Effector CD4-positive, alpha-beta T cell (primary cell): Measurements from ENCODE around the gene WDR7.

Experiments used
- DNase-seq: peaks from one replicate; pipeline ENCODE4 v3.0.0-alpha.2; 2020

WDR7 gene

DNA sequence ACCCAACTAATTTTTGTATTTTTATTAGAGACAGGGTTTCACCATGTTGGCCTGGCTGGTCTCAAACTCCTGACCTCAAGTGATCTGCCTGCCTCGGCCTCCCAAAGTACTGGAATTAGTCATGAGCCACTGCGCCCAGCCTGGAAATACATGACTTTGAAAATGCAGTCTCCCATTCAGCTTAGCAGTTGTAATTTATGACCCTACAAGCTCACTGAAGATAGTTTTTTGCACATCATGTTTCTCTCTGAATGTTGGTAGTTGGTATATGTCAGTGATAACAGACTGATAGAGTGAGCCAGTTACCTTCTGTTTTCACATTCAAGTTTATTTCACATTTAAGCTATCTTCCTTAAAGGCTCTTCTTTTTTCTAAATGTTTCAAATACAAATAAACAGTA is 7.1 kb downstream of the WDR7 start:
- no peak for DNase-seq

DNA sequence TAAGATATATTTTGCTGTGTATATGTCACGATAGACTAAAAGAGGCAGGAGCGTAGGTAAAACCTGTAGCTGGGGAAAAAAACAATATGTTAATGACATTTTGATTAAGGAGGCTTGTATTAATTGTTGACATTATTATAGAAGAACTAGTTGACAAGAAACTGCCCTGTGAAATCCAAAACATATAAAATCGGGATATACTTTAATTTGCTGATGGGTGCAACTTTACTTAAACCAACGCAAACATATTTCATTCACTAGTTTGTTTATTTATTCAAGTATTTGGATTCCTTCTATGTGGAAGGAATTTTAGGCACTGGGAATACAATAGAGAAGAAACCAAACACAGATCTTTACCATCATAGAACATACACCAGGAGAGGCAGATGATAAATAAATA is 8.0 kb downstream of the WDR7 start:
- no peak for DNase-seq

DNA sequence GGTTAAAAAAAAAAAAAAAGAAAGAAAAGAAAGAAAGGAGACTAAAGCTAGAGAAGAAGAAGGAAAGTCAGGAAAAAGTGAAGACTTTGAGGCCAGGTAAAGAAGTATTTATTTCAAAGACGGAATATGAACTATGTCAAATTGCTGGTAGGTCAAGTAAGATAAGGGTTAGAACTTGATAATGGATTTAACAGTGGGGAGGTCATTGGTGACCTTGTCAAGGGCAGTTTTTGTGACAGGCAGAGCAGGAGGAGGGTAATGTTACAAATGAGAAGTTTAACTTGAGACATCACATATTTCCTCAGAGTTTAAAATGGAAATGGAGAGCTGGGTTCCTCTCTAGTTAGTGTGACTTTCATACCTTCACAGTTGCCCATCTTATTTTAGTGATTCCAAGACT is 9.5 kb downstream of the WDR7 start:
- DNase-seq: no peak

DNA sequence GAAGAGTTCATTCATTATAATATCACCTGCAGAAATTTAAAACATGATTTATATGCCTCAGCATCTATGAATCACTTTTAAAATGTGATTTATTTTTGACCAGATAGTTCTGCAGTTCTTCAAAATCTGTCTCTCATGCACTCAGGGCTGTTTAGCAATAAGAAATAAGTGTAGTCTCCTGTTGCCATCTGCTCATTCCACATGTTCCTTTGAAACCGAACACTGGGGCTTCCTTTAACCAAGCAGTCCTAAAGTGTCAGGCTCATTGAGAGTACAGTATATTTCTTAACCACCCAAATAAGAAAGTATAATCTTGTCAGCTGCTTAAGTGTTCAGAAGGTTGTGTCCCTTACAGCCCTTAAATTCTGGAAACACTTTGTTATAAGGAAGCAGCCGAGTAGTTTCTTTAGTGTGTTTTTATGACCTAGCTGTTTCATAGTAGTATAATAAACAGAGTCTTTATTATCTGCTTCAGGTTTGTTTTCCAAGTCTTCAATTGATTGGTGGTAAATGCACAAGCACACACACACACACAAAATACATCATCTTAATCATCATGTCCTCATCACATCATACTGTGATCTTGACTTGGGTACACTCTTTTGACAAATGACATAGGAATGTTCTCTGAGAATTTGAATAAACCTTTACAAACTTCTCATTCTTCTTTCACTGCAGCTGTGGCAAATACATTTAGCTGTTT is 10.4 kb downstream of the WDR7 start:
- DNase-seq: no peak

DNA sequence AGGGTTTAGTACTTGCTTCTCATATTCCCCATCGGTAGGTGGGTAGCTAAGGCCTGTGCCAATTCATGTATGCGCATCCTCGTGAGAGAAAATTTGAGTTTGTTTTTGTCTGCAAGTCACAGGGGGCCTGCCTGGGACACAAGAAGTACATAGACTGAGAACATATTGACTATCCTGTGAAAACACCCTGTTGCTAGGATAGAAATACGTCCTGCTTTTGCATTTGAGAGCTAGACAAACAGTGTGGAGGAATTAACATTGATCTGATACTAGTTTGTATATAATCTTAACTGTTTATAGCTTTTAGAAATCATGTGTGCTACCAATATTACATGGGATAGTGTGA is 10.9 kb downstream of the WDR7 start:
- DNase-seq: no peak

DNA sequence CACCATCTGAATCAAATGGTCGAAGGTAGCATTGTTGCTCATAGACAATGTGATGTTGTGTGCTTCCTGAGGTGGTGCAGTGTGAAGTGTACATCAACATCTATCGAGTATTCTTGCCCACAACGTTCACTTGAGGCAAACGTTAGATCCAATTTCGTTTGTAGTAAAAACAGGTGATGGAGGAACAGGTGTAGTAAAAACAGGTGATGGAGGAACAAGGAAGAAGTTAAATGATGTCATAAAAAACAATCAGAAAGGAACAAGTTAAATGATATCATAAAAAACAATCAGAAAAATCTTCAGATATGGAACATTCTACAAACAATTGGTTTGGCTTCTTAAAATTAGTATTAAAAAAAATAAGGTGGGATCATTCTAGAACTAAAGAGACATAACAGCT is 11.3 kb downstream of the WDR7 start:
- no peak for DNase-seq

DNA sequence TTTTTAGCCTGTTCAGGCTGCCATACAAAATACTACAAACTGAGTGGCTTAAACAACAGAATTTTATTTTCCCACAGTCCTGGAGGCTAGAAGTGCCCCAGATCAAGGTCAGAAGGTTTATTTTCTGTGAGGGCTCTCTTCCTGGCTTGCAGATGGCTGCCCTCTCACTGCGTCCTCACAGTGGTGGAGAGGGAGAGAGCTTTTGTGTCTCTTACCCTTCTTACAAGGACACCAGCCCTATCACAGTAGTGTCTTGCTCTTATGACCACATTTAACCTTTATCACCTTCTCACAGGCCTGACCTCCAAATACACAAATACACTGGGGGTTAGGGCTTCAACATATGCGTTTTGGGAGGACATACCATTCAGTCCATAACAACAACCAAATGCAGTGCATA is 11.7 kb downstream of the WDR7 start:
- no peak for DNase-seq

DNA sequence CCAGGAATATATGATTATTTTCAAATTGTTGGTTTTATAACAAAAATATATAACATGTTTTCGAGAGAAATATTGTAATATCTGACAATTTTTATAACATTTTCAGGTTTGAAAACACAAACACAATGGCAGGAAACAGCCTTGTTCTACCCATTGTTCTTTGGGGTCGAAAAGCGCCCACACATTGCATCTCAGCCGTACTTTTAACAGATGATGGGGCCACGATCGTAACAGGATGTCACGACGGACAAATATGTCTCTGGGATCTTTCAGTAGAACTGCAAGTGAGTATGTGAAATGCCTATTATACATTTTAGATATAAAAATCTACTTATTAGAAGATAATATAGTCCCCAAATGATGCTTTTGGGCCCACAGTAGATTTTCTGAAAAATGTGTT is 21.2 kb downstream of the WDR7 start:
- no peak for DNase-seq

DNA sequence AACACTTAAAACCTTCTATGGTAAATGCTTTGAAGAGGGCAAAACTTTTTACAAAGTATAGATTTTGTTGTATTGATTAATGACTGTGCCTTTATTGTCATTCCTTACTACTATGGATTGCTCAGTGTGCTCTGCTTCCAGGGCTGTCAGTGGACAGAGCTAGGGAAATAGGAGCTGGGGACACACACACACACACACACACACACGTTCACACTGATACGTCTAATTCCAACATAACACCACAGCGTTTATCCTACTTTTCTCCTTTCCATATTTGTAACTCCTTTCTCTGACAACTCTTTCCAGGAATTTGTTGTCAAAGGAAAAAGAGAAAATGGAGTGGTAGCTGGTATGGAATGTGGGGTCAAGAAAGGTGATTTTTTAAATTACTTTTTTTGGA is 21.8 kb downstream of the WDR7 start:
- DNase-seq: no peak

DNA sequence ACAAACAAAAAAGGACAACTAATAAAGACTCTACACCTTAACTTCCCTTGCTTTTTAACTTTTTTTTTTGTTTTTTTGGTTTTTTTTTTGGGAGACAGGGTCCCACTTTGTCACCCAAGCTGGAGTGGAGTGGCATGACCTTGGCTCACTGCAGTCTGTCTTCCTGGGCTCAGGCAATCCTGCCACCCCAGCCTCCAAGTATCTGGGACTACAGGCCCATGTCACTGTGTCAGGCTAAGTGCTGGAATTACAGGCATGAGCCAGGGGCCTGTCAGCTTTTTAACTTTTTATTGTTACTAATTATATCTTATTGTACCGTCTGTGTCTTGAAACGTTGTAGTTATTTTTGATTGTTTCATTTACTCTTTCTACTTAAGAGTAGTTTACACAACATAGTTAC is 25.5 kb downstream of the WDR7 start:
- no peak for DNase-seq

DNA sequence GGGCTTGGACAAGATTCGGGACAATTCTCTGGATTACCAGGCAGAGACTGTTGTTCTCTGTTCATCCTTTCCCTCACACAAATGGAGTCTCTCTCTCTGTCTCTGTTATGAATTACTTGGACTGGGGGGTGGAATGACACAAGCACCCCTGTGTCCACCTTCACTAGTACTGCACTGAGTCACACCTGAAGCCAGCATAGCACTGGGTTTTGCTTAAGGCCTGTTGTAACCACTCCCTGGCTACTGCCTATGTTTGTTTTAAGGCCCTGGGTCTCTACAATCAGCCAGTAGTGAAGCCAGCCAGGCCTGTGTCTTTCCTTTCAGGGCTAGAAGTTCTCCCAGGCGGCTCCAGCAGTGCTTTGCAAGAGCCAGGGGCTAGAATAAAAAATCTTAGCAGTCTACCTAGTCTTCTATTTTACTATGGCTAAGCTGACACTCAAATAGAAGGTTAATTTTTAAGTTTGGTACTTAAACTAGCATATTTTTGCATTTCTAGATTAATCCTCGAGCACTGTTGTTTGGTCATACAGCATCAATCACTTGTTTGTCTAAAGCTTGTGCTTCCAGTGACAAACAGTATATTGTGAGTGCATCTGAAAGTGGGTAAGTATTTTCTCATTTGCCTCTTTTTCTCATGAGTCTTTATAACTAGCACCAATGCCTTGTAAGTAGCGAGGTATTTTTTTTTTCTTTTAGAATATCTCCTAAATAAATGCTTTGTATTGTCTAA is 27.8 kb downstream of the WDR7 start:
- no peak for DNase-seq

DNA sequence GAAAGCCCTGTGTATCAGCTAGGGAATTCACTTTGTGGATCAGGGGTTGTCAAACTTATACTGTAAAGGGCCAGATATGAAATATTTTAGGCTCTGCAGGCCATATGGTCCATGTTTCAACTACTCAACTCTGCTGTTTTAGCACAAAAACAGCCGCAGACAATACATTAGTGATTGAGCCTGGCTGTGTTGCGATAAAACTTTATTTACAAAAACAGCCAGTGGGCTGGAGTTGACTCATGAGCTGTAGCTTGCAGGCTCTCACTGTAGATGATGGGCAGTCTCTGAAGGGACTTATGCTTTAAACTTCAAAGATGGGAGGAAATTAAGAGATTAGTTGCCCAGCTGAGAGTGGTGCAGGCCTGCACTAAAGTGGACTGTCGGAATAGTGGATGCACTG is 33.1 kb downstream of the WDR7 start:
- no peak for DNase-seq

DNA sequence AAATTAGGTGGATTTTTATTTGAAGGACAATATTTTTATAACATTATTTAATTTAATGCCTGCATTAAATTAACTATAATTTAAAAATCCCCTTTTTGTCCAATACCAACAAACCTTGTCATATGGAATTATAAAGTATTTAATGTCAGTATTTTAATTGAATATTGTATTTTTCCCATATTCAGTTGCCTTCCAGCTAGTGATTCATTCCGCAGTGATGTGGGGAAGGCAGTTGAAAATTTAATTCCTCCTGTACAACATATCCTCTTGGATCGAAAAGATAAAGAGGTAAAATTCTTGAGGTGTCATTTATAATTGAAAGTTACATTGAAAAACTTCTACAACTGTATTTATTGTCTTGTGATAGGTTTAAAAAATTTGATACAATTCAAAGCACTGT is 40.4 kb downstream of the WDR7 start:
- DNase-seq: no peak

DNA sequence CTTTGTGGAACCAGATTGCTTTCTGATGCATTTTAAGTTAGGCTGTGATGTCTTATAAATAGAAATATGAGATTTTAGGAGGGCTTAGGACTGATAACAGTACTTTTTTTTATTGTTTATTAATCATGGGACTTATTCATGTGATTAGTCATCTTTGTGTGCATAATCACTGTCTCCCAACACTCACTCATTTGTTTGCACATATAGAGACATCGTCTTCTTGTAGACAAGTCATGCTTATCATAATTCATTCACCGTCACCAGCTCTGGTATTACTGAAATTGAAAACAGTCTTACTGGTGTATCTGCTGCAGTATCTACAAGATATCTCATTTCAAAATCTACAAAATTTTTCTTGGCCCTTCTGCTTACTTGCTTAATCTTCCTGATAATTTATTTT is 45.8 kb downstream of the WDR7 start:
- no peak for DNase-seq

DNA sequence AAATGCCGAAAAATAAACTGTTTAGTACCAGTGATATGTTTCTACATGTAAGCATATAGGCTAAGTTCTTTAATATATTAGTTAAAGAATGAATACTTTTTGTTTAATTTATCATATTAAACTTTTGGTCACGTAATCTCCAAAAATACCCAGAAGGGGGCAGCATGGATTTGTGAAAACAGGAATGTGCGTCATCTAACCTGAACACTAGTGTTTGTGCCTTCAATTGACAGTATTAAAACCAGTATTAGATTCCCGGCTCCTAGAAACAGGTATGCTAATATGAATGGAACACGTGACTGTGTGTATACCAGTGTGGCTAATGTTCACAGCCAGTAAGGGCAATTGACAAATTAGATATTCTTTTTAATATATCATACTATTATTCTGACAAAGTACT is 51.8 kb downstream of the WDR7 start:
- no peak for DNase-seq

DNA sequence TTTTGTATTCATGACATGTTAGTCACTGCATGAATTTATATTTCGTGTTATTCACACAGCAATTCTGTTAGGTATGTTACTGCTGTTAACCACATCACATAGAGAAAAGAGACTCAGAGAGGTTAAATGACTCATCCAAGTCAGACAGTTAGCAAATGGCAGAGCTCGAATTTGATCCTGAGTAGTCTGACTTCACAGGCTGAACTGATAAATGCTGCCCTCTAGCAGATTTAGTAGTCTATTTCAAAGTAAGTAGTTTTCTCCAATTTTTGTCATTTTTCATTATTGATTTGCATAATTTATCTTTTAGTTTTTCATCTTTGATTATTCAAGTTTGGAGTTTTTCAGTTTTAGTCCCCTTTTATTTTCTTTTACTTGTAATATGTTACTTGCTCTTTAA is 58.3 kb downstream of the WDR7 start:
- DNase-seq: peak; percentile 11

DNA sequence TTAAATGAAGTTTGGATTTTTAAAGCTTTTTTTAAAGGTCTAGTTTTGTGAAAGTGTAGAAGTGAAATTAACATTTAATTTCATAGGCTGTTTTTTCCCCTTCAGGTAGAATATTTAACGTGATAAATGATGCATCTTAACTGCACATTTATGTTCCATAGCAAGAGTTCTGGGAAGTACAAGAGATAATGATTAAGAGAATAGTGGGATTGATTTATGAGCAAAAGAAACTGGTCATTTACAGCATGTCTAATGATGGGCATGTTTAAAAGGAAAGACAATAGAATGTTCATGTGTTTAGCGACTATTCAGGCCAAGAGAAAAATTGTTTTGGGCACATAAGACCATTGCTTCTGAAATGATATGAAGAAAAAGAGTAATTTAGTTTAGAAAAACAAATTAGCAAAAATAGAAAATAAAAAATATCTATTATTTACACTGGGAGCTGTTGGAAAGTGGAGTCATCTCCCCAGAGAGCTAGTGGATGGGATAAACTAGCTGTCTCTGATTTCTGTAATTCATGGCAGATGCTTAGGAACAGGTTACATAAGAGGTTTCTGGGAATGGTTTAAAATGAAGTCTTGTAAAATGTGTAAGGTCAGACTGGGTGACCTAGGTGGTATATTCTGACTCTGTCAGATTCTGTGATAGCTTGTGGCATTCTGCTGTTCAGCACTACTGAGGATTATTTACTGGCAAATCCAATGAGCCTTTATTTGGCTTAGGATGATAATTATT is 60.7 kb downstream of the WDR7 start:
- DNase-seq: no peak

DNA sequence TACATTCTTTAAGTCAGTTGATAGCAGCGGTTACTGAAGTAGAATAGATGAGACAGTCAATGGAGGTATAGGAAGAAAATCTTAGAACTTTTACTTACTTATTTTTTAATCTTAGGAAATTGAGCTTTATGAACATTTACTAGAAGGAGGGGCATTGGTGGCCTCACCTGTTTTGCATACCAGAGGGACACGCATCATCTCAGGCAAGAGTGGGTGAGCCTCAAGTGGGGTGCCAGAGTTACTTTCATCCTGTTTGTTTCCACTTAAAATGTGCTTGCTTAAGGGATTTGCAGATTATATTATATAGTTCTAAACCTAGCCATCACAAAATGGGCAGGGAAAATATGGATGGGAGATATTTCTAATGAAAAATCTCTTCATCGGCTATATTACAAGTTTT is 61.6 kb downstream of the WDR7 start:
- no peak for DNase-seq

DNA sequence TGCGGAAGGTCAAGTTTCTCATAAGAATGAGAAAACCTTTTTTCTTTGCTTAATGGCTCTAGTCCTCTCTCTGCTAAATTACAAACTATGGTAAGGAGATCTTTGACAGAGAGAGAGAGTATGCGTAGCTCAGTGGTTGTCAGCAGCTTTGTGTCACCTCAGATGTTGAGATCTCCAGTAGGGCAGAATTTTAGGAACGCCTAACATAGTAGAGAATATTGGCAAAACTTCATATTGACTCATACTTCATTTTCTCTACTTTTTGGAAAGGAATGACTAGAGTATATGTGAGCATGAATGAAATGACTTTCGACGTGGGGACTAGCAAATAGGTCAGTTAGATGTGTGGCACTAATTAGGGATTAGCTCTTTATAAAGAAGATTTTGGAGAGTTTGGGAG is 64.0 kb downstream of the WDR7 start:
- DNase-seq: no peak

DNA sequence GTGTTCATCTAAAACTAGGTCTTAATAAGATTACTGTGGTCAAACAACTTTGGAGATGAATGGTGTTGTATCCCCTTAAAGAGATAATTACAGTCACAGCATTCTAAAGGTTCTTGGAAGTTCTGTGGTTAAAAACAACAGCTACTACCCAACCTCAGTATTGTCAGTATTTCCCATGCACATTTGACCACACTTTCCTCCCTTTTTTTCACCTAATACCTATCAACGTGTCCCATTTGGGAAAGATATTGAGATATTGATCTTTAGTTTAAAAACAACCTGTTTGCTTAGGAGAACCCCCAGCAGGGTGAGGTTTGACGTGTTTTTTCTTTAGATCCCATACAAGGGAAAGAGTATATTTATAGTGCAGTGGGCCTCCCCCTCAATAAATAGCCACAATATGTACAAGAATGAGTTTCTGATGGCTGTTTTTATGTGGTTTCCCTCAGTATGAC is 65.6 kb downstream of the WDR7 start:
- no peak for DNase-seq

DNA sequence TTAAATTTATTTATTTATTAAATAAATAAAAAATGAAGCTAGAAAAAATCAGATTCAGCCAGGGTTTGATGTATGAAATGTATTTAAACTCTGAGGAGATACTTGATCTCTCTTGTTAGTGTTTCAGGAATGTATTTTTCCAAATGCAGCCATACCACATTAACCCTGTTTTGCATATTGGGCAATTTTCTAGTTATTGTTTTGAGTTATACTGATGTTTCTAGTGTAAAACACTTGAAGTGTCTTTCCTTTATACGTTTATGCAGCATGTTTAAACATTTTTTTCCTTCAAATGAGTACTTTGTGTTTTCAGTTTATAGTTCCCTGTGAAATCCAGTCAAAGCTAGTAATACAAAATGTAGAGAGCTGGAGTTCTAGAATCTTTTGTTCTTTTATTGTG is 69.9 kb downstream of the WDR7 start:
- DNase-seq: no peak

DNA sequence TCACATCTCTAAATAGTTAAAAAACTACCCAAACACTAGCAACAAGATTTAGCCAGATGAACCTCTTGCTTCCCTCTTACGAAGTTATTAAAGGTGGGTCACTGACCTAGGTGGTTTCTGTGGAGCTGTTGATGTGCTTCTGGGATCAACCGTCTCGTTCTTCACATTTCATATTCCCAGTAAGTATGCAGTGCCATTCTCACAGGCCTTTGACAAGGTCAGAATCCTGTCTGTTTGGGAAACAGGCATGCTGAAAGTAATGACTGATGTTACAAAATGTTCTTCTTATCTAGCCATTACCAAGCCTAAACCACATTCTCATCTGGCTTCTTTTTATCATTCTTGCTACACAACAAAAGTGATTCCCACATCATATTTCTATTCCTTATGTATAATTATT is 70.3 kb downstream of the WDR7 start:
- no peak for DNase-seq

DNA sequence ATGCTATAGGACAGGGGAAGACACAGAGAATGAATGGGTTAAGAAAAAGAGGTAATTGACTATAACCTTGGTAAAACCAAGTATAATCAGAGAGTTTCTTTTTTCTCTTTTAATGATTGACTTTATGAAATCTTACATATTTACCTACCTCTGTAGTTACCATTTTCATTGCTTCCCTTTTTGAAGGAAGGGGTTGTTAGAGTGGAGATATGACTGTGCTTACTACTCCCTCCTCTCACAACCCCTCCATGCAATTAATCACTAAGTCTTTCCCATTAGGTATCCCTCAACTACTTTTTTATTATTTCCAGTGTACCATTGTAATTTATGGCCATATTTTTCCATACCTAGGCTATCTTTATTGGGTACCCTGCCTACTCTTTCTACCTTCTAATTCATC is 71.4 kb downstream of the WDR7 start:
- DNase-seq: no peak

DNA sequence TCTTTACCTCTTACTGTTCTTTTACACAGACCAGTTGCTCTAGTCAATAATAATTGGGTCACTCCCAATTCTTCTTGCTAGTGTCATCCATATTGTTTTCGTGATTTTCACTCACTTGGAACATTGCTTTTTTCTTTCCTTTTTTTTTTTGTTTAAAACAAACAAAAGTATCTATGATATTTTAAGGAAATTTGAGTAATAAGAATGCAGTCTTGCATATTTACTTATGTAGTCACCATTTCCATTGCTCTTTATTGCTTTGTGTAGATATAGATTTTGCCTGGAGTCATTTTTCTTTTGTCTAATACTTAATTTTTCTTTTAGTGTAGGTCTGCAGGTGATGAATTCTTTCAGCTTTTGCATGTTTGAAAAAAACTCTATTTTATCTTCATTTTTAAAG is 71.9 kb downstream of the WDR7 start:
- DNase-seq: no peak
